PC-9 (cell line): ENCODE measurements around the gene SETBP1. TPM values are rescaled to one million over a fixed set of nuclear protein-coding genes. Genes with fewer than 3 reads are reported as not detected.

ENCODE experiments used
- BruUV-seq: library from RNA; stranded (reverse); fragments of 400-500 nt; replicated peaks from 2 replicates; lab custom pipeline; 2021; lab: Mats Ljungman, UMichigan
- CTCF ChIA-PET: fragments of 300-600 bp; sonication (Branson Sonifier 250); formaldehyde crosslinking; loops from one replicate; lab custom pipeline; 2022; ENCODE audit warnings: antibody characterized with exemption; lab: Charles Lee
- POLR2A ChIA-PET: fragments of 300-600 bp; sonication (Branson Sonifier 250); formaldehyde crosslinking; loops from one replicate; lab custom pipeline; 2022; ENCODE audit warnings: antibody characterized with exemption; ENCODE audit not compliant: unreplicated experiment; lab: Charles Lee
- DNase-seq, 2 experiments: peaks; one replicate each; pipeline versions ENCODE4 v3.0.0 to v3.0.0-alpha.2; 2015 to 2022; ENCODE audit warnings: mixed read lengths in 1 of 2
- H2AFZ ChIP-seq: fragments of 200-600 bp; sonication (generic); 2 replicates; pipeline ENCODE4 v1.8.1; 2017; ENCODE audit warnings: antibody characterized with exemption
- H3F3A ChIP-seq: fragments of 200-600 bp; sonication (generic); 2 replicates; pipeline ENCODE4 v1.8.1; 2017; ENCODE audit warnings: antibody characterized with exemption, mild to moderate bottlenecking, low read depth; ENCODE audit not compliant: insufficient read depth
- H3K27ac ChIP-seq: fragments of 200-600 bp; sonication (generic); 2 replicates; pipeline ENCODE4 v1.6.1; 2016; ENCODE audit warnings: mixed run types
- H3K27me3 ChIP-seq: fragments of 200-600 bp; sonication (generic); 2 replicates; pipeline ENCODE4 v1.6.1; 2016; ENCODE audit warnings: low read depth, mixed run types; ENCODE audit not compliant: insufficient read depth
- H3K36me3 ChIP-seq: fragments of 200-600 bp; sonication (generic); 2 replicates; pipeline ENCODE4 v1.6.1; 2016; ENCODE audit warnings: low read depth, mixed run types
- H3K4me1 ChIP-seq: fragments of 200-600 bp; sonication (generic); replicated peaks from 2 replicates; pipeline ENCODE4 v1.6.1; 2016; ENCODE audit warnings: mixed run types; ENCODE audit not compliant: insufficient read depth
- H3K4me2 ChIP-seq: fragments of 200-600 bp; sonication (generic); 2 replicates; pipeline ENCODE4 v1.6.1; 2017; ENCODE audit warnings: mixed run types
- H3K4me3 ChIP-seq: fragments of 200-600 bp; sonication (generic); 2 replicates; pipeline ENCODE4 v1.6.1; 2016; ENCODE audit warnings: mixed run types
- H3K79me2 ChIP-seq: fragments of 200-600 bp; sonication (generic); 2 replicates; pipeline ENCODE4 v1.6.1; 2017; ENCODE audit warnings: low read depth, mixed run types
- H3K9me2 ChIP-seq: fragments of 200-600 bp; sonication (generic); 2 replicates; pipeline ENCODE4 v1.8.1; 2017; ENCODE audit warnings: mild to moderate bottlenecking; ENCODE audit not compliant: insufficient read depth
- H3K9me3 ChIP-seq: fragments of 200-600 bp; sonication (generic); 2 replicates; pipeline ENCODE4 v1.8.1; 2016; ENCODE audit warnings: low read depth; ENCODE audit not compliant: insufficient read depth
- H4K20me1 ChIP-seq: fragments of 200-600 bp; sonication (generic); 2 replicates; pipeline ENCODE4 v1.8.1; 2017; ENCODE audit not compliant: insufficient read depth
- CTCF ChIP-seq: fragments of 200-600 bp; sonication (generic); conservative IDR thresholded peaks from 2 replicates; pipeline ENCODE4 v1.6.1; 2017; ENCODE audit warnings: mixed run types, antibody characterized with exemption, mild to moderate bottlenecking, moderate library complexity
- EZH2 ChIP-seq: fragments of 200-600 bp; sonication (generic); IDR thresholded peaks from 2 replicates; pipeline ENCODE4 v1.8.0; 2017; ENCODE audit warnings: antibody characterized with exemption, low read depth
- intact Hi-C: fragments of 100-400 bp; cut with micrococcal nuclease; formaldehyde crosslinking; loops from one replicate; pipeline ENCODE4 v1.10.0; 2022; ENCODE audit not compliant: unreplicated experiment
- total RNA-seq: library from RNA; stranded (reverse); gene quantifications from 2 replicates; pipeline ENCODE4 v1.2.3, GENCODE V29; 2021

SETBP1 gene
- total RNA-seq, 1 experiment from 2014 or later: 9.0 TPM

- ChIA-PET CTCF (interaction anchor here (0.5 kb wide), 1 partner anchor 918 kb away, joined by 3 read pairs; no protein-coding TSS in a partner anchor), POLR2A (no interaction called here)
- intact Hi-C loops: no loop called here
- no peaks in the 10 kb centered on the region for H3K36me3 ChIP-seq
- no peaks in the 10 kb centered on the region for H3K79me2 ChIP-seq
- BruUV-seq: no TSS peak
- no peak overlapping the region for H3K27ac ChIP-seq
- no peaks in the 10 kb centered on the region for H3K9me3 ChIP-seq
- H4K20me1 ChIP-seq: no peaks in the 10 kb centered on the region
- H3K27me3 ChIP-seq: no peaks in the 10 kb centered on the region
- no peaks in the 10 kb centered on the region for H3K4me1 ChIP-seq
- DNase-seq: no peak
- no peaks in the 10 kb centered on the region for H3F3A ChIP-seq
- no peak overlapping the region for H3K4me2 ChIP-seq
- H3K4me3 ChIP-seq: no peak overlapping the region
- no peak for TF ChIP-seq EZH2
- H2AFZ ChIP-seq: no peak overlapping the region
- no peaks in the 10 kb centered on the region; the same call in 1 of the 2 replicates for H3K9me2 ChIP-seq
These were observed 255.8 kb downstream of the SETBP1 start for GRCh38 chr18:44936485-44936884.

DNA sequence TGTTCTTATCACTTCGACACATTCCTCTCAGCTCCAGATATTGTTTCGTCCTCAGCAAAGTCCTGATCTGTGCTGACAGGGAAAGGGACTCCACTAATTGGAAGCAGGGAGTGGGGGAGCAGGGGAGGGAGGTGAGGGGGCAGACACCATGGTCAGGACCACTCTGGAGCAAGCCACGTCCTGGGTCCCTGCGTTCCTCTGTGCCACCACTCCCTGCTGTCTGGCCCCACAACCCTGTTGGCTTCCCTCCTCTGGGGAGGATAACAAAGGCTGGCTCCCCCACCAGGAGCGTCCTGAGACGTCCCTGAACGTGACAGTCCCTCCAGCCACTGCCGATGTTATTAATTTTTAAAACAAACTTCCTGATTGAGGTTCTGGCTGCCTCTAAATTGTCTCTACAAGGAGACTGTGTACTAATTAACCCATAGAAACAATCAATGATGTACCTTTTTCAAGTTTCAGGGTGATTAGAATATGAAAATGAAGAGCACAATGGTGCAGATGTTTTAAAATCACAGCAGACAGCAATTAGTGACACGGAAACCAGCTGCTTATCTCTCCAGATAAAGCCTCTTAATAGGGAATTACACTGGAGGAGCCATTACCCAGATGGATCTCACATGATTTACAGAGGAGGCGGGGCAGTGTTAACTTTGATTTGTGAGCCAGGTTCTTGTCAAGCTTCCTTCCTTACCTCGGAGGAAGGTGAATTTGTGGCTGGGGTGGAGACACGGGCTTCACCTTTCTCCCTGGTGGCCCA, 257.5 kb downstream of the SETBP1 start:
- no peak overlapping the region for H3K4me2 ChIP-seq

GRCh38 chr18:44938720-44939665, 258.3 kb downstream of the SETBP1 start:
- Histone ChIP-seq H3K4me3 (no peak overlapping the region), H3K9me2 (no peaks in the 10 kb centered on the region; the same call in 1 of the 2 replicates), H3K36me3 (no peaks in the 10 kb centered on the region), H4K20me1 (no peaks in the 10 kb centered on the region), H3F3A (peaks cover 13% of the 10 kb centered on the region; the same call in 1 of the 2 replicates), H3K27me3 (no peaks in the 10 kb centered on the region), H3K27ac (no peak overlapping the region), H2AFZ (no peak overlapping the region), H3K4me2 (no peak overlapping the region), H3K79me2 (no peaks in the 10 kb centered on the region), H3K9me3 (no peaks in the 10 kb centered on the region), H3K4me1 (peaks cover 17% of the 10 kb centered on the region)
- POLR2A ChIA-PET: no interaction called here
- BruUV-seq: no TSS peak
- intact Hi-C loops: no loop called here
- no peak for DNase-seq
- CTCF ChIA-PET: interaction anchor here (0.7 kb wide), 1 partner anchor 105 kb away, joined by 3 read pairs; no protein-coding TSS in a partner anchor
- no peak for TF ChIP-seq EZH2
- no peak for TF ChIP-seq CTCF

More for the DNA sequence above, 257.5 kb downstream of the SETBP1 start:
- H3K9me2 ChIP-seq: no peaks in the 10 kb centered on the region; the same call in 1 of the 2 replicates
- POLR2A ChIA-PET: no interaction called here
- H3K4me3 ChIP-seq: no peak overlapping the region
- no peaks in the 10 kb centered on the region for H4K20me1 ChIP-seq
- intact Hi-C loops: no loop called here
- no TSS peak for BruUV-seq
- TF ChIP-seq CTCF: no peak
- H2AFZ ChIP-seq: no peak overlapping the region
- H3K79me2 ChIP-seq: no peaks in the 10 kb centered on the region
- no peak for DNase-seq
- H3K36me3 ChIP-seq: no peaks in the 10 kb centered on the region
- H3K4me1 ChIP-seq: peaks cover 9% of the 10 kb centered on the region
- H3K27ac ChIP-seq: no peak overlapping the region
- no peaks in the 10 kb centered on the region for H3K27me3 ChIP-seq
- H3F3A ChIP-seq: peaks cover 6% of the 10 kb centered on the region; the same call in 1 of the 2 replicates
- no peaks in the 10 kb centered on the region for H3K9me3 ChIP-seq
- CTCF ChIA-PET: interaction anchor here (0.7 kb wide), 1 partner anchor 104 kb away, joined by 3 read pairs; no protein-coding TSS in a partner anchor
